Testis (tissue), 3 donors: ENCODE measurements around the gene PPM1E. TPM values are rescaled to one million over a fixed set of nuclear protein-coding genes. Genes with fewer than 3 reads are reported as not detected.
A peak's percentile ranks its signal among the peaks of the same experiment; 100 is the strongest.
"Not testable (repeated sequence)": the region's sequence is repeated elsewhere in the genome, so short reads cannot be mapped to it uniquely, and the experiment has no call there.

ENCODE experiments used
- DNase-seq: peaks from one replicate; pipeline ENCODE4 v3.0.0-alpha.2; 2019
- H3K27ac ChIP-seq, 2 donors: fragments of 200-600 bp; sonication (generic); one replicate each; pipeline ENCODE4 v1.5.1; 2019
- H3K27me3 ChIP-seq: fragments of 200-600 bp; sonication (generic); one replicate; pipeline ENCODE4 v1.5.1; 2019
- H3K36me3 ChIP-seq: fragments of 200-600 bp; sonication (generic); one replicate; pipeline ENCODE4 v1.5.1; 2017; ENCODE audit warnings: low read depth; ENCODE audit errors: missing control alignments
- H3K4me1 ChIP-seq: fragments of 200-600 bp; sonication (generic); one replicate; pipeline ENCODE4 v1.5.1; 2019
- H3K4me3 ChIP-seq, 2 donors: fragments of 200-600 bp; sonication (generic); one replicate each; pipeline ENCODE4 v1.5.1; 2017 to 2019
- H3K9me3 ChIP-seq: fragments of 200-600 bp; sonication (generic); one replicate; pipeline ENCODE4 v1.5.1; 2017
- CTCF ChIP-seq, 3 experiments: fragments of 450-650 bp in 2 of 3; fragments of 200-600 bp in 1 of 3; sonication (generic) in 1 of 3; IDR thresholded peaks; one replicate each; pipeline ENCODE4 v1.5.1; 2016 to 2019; ENCODE audit warnings: antibody characterized with exemption in 3 of 3, mild to moderate bottlenecking in 2 of 3, moderate library complexity in 1 of 3
- POLR2A ChIP-seq: fragments of 450-650 bp; IDR thresholded peaks from one replicate; pipeline ENCODE4 v1.6.1; 2017; ENCODE audit warnings: antibody characterized with exemption, mild to moderate bottlenecking, moderate library complexity
- WGBS, 2 donors: methylation state at CpG; one replicate each; pipeline ENCODE4 v1.1.5; 2018; 5-methylcytosine and 5-hydroxymethylcytosine counted together
- intact Hi-C: fragments of 100-400 bp; cut with DNase I; formaldehyde crosslinking; loops from one replicate; pipeline ENCODE4 v1.15.1; 2023; ENCODE audit warnings: low total_unique reads
- polyA plus RNA-seq: library from polyadenylated mRNA; stranded (reverse); fragments of 350-450 nt; fragmentation: Illumina TruSeq; extraction: RNeasy Lipid Tissue Mini Kit (QIAGEN cat#74804); gene quantifications from one replicate; pipeline ENCODE4 v1.2.3, GENCODE V29; 2014; ENCODE audit warnings: low read depth, low replicate concordance; ENCODE audit not compliant: insufficient read depth
- total RNA-seq, 2 donors: library from RNA; depleted of rRNA; stranded (reverse); fragments of >200 nt; gene quantifications; one replicate each; pipeline ENCODE4 v1.2.3, GENCODE V29; 2016

PPM1E gene
- total and polyA plus RNA-seq, 3 donors from 2014 or later: 8.1 to 16.7 (median 13.5) TPM

- 81 to 84% methylated on average over 2 of the region's 2 CpGs for WGBS, 2 donors
- intact Hi-C loops: no loop called here
- no peak for TF ChIP-seq POLR2A
- no peak for TF ChIP-seq CTCF (IDR thresholded peaks at IDR 0.05)
- Histone ChIP-seq H3K27ac (no peak overlapping the region), H3K4me3 (no peak overlapping the region), H3K27me3 (no peaks in the 10 kb centered on the region), H3K9me3 (no peaks in the 10 kb centered on the region), H3K36me3 (no peaks in the 10 kb centered on the region), H3K4me1 (no peaks in the 10 kb centered on the region)
- DNase-seq: no peak
Observed at GRCh38 chr17:58956997-58957724, 201.5 kb downstream of the PPM1E start.

DNA sequence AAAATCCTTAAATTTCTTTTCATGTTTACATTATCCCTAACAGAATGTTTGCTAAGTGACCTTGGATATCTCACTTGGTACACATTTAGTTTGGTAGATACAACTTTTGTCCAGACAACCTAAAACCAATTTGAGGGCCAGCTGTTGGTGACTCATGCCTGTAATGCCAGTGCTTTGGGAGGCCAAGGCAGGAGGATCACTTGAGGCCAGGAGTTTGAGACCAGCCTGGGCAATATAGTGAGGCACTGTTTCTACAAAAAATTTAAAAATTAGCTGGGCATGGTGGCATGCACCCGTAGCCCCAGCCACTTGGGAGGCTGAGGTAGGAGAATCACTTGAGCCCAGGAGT lies 202.0 kb downstream of the PPM1E start:
- H3K4me3 ChIP-seq, H3K27ac ChIP-seq, H3K36me3 ChIP-seq, H3K4me1 ChIP-seq, H3K9me3 ChIP-seq, H3K27me3 ChIP-seq, DNase-seq, intact Hi-C loops: not testable (repeated sequence)
- WGBS, 2 donors: 94 to 100% methylated on average over 1 of the region's 1 CpG

DNA sequence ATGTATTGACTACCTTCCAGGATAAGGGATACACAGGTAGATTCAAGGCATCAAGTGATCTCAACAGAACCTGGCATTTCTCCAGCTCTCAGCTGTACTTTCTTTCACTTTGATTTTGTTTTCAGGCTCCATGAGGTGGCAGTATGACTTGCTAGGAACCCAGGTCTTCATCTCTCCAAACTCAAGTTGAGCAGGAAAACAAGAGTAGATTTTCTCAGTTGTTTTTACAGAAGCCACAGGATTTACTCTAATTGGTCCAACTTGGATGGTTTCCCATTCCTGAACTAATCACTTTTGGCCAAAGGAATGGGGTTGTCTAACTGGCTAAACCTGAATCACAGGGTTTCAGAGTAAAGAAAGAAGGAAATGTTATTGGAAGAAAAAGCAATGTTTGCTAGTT lies 204.4 kb downstream of the PPM1E start:
- intact Hi-C loops: no loop called here
- DNase-seq: peak; percentile 20
- no peaks in the 10 kb centered on the region for H3K9me3 ChIP-seq
- TF ChIP-seq POLR2A: no peak
- TF ChIP-seq CTCF (IDR thresholded peaks at IDR 0.05): no peak
- no peak overlapping the region for H3K4me3 ChIP-seq
- no peaks in the 10 kb centered on the region for H3K27me3 ChIP-seq
- H3K4me1 ChIP-seq: no peaks in the 10 kb centered on the region
- H3K27ac ChIP-seq: no peak overlapping the region
- H3K36me3 ChIP-seq: no peaks in the 10 kb centered on the region

DNA sequence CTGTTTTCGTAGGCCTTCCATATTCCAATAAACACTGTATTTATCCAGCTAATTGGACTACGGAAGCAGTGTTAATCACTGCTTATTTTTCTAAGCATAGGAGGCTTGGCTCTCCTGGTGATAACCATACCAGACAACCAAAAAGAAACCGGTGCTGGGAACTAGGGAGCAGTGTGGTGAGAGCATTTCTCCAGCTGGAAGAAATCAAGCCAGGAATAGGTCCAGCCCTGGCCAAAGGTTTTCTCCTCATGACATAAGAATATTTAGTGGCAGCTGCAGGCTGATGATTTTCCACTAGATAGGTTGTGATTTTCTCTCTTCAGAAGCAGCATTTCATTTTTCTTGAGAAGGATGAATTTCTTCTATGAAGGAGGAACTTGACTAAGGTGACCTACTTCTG lies 209.6 kb downstream of the PPM1E start:
- Histone ChIP-seq H3K36me3 (no peaks in the 10 kb centered on the region), H3K27ac (no peak overlapping the region), H3K9me3 (no peaks in the 10 kb centered on the region), H3K4me1 (no peaks in the 10 kb centered on the region), H3K27me3 (no peaks in the 10 kb centered on the region), H3K4me3 (no peak overlapping the region)
- no peak for DNase-seq
- 70 to 73% methylated on average over 3 of the region's 3 CpGs for WGBS, 2 donors
- intact Hi-C loops: no loop called here
- no peak for TF ChIP-seq CTCF (IDR thresholded peaks at IDR 0.05)
- no peak for TF ChIP-seq POLR2A

- Histone ChIP-seq H3K36me3 (no peaks in the 10 kb centered on the region), H3K4me1 (no peaks in the 10 kb centered on the region), H3K4me3 (no peak overlapping the region), H3K27ac (no peak overlapping the region), H3K27me3 (no peaks in the 10 kb centered on the region), H3K9me3 (no peaks in the 10 kb centered on the region)
- intact Hi-C loops: no loop called here
- no peak for TF ChIP-seq POLR2A
- no peak for TF ChIP-seq CTCF (IDR thresholded peaks at IDR 0.05)
- 99% methylated on average over 3 of the region's 3 CpGs for WGBS, 2 donors
- DNase-seq: no peak
Observed at GRCh38 chr17:58966208-58966607, 210.6 kb downstream of the PPM1E start.
